Measurements from ENCODE around the gene ATMIN. TPM values are rescaled to one million over a fixed set of nuclear protein-coding genes. Genes with fewer than 3 reads are reported as not detected.

Gene ATMIN
- total RNA-seq, 1 experiment from 2014 or later = 46.7 TPM

DNA sequence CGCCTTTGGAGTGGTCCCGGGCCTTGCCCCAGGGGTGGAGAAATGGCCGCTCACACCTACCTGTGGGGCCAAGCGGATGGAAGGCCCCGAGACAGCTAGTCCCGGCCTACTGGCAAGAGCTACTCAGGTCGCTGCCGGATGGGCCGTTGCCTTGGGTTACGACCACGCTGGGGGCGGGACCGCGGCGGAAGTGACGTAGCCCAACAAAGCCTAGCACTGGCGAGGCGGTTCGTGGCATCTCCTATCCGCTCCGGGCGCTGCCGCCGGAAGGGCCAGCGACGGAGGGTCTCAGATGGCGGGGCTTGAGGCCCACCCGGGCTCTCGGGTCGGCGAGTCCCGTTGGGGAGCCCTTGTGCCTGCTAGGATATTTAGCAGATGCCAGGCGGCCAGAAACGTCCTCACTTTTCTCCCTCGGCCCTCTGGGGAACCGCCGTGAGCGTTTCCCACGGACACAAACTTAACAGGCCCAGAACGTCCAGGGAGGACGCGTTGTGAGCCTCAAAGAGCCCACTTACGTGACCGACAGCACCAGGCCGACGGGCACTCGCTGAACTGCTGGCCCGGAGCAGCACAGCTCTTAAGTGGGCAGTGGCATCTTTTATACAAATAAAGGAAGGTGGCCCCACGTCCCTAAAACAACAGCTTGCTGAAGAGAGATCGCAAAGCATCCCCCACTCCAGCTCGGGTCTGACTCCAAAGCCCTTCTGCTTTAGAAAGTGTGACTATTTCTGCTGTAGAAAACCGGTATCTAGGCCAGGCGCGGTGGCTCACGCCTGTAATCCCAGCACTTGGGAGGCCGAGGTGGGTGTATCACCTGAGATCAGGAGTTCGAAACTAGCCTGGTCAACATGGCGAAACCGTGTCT is 41.7 kb downstream of the ATMIN start, which contains the start of gene C16orf46:
TSS of gene C16orf46 (minus strand) at position 163 of the 865 bp plus-strand sequence. CDS start 13,283 bp downstream, outside the sequence.
- H3K27me3 ChIP-seq (ENCODE audit: insufficient read depth, low read length) = no peaks in the 10 kb centered on the region
- intact Hi-C loops (cut with micrococcal nuclease) = loop anchor here (2.0 to 5.0 kb wide), 2 partner anchors 19 to 40 kb away; partner anchors contain the start of genes ATMIN and GCSH
- ChIA-PET POLR2A (interaction anchor here (1.0 to 1.6 kb wide), 4 partner anchors 8 to 64 kb away, joined by 3 to 6 read pairs (median 4); no protein-coding TSS in a partner anchor), RAD21 (ENCODE audit: low non-redundant PET in 1 of 2, low total read pairs in 2 of 2, uncharacterized antibody in 2 of 2, unreplicated experiment in 2 of 2) (no interaction called here), CTCF (interaction anchor here (0.9 to 2.6 kb wide), 4 partner anchors 17 to 121 kb away, joined by 3 to 18 read pairs (median 3); partner anchors contain the start of gene ATMIN)
- peak; percentile 92 for ATAC-seq
- H4K20me1 ChIP-seq (ENCODE audit: insufficient read depth) = no peaks in the 10 kb centered on the region
- peak within 1 kb of the TSS; percentile 76 for H3K9ac ChIP-seq (ENCODE audit: low read length)
- no peaks in the 10 kb centered on the region for H3K9me3 ChIP-seq (ENCODE audit: control insufficient read depth in 1 of 2, insufficient read depth in 1 of 2, low read depth in 1 of 2, low read length in 2 of 2)
- H3K9me2 ChIP-seq (ENCODE audit: insufficient read depth) = no peaks in the 10 kb centered on the region
- DNase-seq (ENCODE audit: low read depth, low spot score) = peak; percentile 96
- TSS peak; percentile 88 for BruUV-seq (replicated peaks)
- peaks cover 0 to 9% of the 10 kb centered on the region in 2 experiments; a peak in 1 of 4 replicates for H3K36me3 ChIP-seq (ENCODE audit: control insufficient read depth in 1 of 2, insufficient read depth in 2 of 2, low read length in 2 of 2)
- H3K79me2 ChIP-seq (ENCODE audit: insufficient read depth, low read length) = no peaks in the 10 kb centered on the region
- peak within 1 kb of the TSS; percentile 86 for H3K4me2 ChIP-seq (ENCODE audit: low read length)
- peaks cover 10 to 15% of the 10 kb centered on the region in 2 experiments for H3K4me1 ChIP-seq (ENCODE audit: control insufficient read depth in 1 of 2, insufficient read depth in 2 of 2, low read length in 2 of 2)
- peak within 1 kb of the TSS; percentile 66 to 74 for H3K4me3 ChIP-seq (replicated peaks in 1 of 2; ENCODE audit: low read depth in 1 of 2, low read length in 2 of 2)
- H2AFZ ChIP-seq (ENCODE audit: low read depth, low read length, poor library complexity, severe bottlenecking) = peak within 1 kb of the TSS; percentile 56
- peak within 1 kb of the TSS; percentile 53 for H3K27ac ChIP-seq (ENCODE audit: low read depth, low read length)
- TF ChIP-seq, protein P1, sequence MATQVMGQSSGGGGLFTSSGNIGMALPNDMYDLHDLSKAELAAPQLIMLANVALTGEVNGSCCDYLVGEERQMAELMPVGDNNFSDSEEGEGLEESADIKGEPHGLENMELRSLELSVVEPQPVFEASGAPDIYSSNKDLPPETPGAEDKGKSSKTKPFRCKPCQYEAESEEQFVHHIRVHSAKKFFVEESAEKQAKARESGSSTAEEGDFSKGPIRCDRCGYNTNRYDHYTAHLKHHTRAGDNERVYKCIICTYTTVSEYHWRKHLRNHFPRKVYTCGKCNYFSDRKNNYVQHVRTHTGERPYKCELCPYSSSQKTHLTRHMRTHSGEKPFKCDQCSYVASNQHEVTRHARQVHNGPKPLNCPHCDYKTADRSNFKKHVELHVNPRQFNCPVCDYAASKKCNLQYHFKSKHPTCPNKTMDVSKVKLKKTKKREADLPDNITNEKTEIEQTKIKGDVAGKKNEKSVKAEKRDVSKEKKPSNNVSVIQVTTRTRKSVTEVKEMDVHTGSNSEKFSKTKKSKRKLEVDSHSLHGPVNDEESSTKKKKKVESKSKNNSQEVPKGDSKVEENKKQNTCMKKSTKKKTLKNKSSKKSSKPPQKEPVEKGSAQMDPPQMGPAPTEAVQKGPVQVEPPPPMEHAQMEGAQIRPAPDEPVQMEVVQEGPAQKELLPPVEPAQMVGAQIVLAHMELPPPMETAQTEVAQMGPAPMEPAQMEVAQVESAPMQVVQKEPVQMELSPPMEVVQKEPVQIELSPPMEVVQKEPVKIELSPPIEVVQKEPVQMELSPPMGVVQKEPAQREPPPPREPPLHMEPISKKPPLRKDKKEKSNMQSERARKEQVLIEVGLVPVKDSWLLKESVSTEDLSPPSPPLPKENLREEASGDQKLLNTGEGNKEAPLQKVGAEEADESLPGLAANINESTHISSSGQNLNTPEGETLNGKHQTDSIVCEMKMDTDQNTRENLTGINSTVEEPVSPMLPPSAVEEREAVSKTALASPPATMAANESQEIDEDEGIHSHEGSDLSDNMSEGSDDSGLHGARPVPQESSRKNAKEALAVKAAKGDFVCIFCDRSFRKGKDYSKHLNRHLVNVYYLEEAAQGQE (IDR thresholded peaks at IDR 0.05; ENCODE audit: low read depth) = no peak
- TF ChIP-seq EGR1 (IDR thresholded peaks at IDR 0.05; ENCODE audit: low read depth) = no peak
- no peak for TF ChIP-seq FOSL1 (IDR thresholded peaks at IDR 0.05; ENCODE audit: low read depth)
- TF ChIP-seq SP1 (IDR thresholded peaks at IDR 0.05; ENCODE audit: low read depth) = peak; percentile 74; the same call in 1 of the 2 replicates
- TF ChIP-seq POLR2A (IDR thresholded peaks at IDR 0.05; ENCODE audit: borderline replicate concordance, extremely low read depth, insufficient read depth, insufficient read length) = peak; percentile 80
- peak; percentile 33 for TF ChIP-seq YY1 (IDR thresholded peaks at IDR 0.05; ENCODE audit: extremely low read depth, insufficient replicate concordance, low read depth, low read length)
- TF ChIP-seq POLR2AphosphoS5 (IDR thresholded peaks at IDR 0.05; ENCODE audit: low read depth, low read length) = peak; percentile 95
- TF ChIP-seq ZFX (IDR thresholded peaks at IDR 0.05) = peak; percentile 92
- TF ChIP-seq CEBPB (IDR thresholded peaks at IDR 0.05; ENCODE audit: low read depth) = no peak
- TF ChIP-seq EZH2phosphoT487 (IDR thresholded peaks at IDR 0.05; ENCODE audit: borderline replicate concordance) = no peak
- TF ChIP-seq ZNF274 (IDR thresholded peaks at IDR 0.05; ENCODE audit: low read depth, low read length) = no peak
- TF ChIP-seq, protein P2, sequence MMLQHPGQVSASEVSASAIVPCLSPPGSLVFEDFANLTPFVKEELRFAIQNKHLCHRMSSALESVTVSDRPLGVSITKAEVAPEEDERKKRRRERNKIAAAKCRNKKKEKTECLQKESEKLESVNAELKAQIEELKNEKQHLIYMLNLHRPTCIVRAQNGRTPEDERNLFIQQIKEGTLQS (IDR thresholded peaks at IDR 0.05) = no peak
- TF ChIP-seq ELF1 (IDR thresholded peaks at IDR 0.05; ENCODE audit: borderline replicate concordance, low read depth) = no peak
- TF ChIP-seq, protein P3, sequence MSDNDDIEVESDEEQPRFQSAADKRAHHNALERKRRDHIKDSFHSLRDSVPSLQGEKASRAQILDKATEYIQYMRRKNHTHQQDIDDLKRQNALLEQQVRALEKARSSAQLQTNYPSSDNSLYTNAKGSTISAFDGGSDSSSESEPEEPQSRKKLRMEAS (IDR thresholded peaks at IDR 0.05) = 0 out of 2 replicates have a peak, but pooled peaks have one; percentile 33
- TF ChIP-seq JUND (IDR thresholded peaks at IDR 0.05) = no peak
- peak; percentile 88 for TF ChIP-seq SIN3A (IDR thresholded peaks at IDR 0.05; ENCODE audit: low read depth)
- no peak for TF ChIP-seq RAD21 (IDR thresholded peaks at IDR 0.05; ENCODE audit: low read depth)
- TF ChIP-seq, protein P4, sequence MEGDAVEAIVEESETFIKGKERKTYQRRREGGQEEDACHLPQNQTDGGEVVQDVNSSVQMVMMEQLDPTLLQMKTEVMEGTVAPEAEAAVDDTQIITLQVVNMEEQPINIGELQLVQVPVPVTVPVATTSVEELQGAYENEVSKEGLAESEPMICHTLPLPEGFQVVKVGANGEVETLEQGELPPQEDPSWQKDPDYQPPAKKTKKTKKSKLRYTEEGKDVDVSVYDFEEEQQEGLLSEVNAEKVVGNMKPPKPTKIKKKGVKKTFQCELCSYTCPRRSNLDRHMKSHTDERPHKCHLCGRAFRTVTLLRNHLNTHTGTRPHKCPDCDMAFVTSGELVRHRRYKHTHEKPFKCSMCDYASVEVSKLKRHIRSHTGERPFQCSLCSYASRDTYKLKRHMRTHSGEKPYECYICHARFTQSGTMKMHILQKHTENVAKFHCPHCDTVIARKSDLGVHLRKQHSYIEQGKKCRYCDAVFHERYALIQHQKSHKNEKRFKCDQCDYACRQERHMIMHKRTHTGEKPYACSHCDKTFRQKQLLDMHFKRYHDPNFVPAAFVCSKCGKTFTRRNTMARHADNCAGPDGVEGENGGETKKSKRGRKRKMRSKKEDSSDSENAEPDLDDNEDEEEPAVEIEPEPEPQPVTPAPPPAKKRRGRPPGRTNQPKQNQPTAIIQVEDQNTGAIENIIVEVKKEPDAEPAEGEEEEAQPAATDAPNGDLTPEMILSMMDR (IDR thresholded peaks at IDR 0.05 in 2 of 3, conservative IDR thresholded peaks at IDR 0.05 in 1 of 3; ENCODE audit: borderline replicate concordance in 1 of 3, insufficient read depth in 1 of 3, low read depth in 2 of 3, low read length in 2 of 3) = no peak
- no peak for TF ChIP-seq CBX3 (IDR thresholded peaks at IDR 0.05; ENCODE audit: low read depth)
- TF ChIP-seq SRF (IDR thresholded peaks at IDR 0.05; ENCODE audit: low read depth) = no peak; the same call in 1 of the 2 replicates
- no peak for TF ChIP-seq EZH2 (IDR thresholded peaks at IDR 0.05)

Measured in HCT116 (cell line).